Activated CD4-positive, alpha-beta T cell treated with anti-CD3 and anti-CD28 coated beads, Interleukin-2, amount 50 U/mL, for 16 hours (primary cell): ENCODE measurements around the gene ATRNL1.
"Not testable (repeated sequence)": the region's sequence is repeated elsewhere in the genome, so short reads cannot be mapped to it uniquely, and the experiment has no call there.

Experiments
- DNase-seq: peaks from one replicate; pipeline ENCODE4 v3.0.0-alpha.2; 2020

The ATRNL1 gene

DNA sequence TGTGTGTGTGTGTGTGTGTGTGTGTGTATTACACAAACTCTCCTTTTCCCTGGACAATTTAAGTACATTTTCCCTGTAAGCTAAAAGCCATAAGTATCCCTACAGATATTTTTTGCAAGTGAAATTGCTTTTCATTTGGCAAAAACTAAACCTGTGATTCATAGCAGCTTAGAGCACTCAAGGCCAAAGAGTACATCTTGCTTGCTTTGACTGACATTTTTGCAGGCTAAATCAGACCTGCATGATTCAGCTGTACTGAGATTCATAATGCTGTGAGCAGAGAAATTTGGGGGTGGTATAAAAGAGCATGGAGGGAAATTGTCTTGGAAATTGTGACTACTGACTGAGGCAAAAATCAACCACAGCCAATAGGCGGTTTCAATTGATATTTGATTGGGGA, 679.4 kb downstream of the ATRNL1 start:
- DNase-seq, result no peak

DNA sequence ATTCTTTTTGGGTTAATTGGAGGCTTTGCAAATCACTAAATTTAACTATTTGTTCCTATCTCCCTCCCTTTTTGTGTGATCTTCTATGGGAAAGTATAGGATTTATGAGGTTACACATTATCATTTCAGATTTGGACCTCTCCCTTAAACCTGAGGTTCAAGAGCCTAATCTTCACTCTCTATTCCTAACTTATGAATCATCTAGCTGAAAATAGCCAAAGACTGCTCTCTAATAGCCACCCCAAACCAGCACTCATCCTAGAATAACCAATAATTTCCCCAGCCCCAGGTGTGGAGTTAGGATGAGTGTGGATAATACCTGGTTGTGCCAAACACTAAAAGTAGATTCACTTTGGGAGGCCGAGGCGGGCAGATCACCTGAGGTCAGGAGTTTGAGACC, 680.7 kb downstream of the ATRNL1 start:
- DNase-seq, result no peak

DNA sequence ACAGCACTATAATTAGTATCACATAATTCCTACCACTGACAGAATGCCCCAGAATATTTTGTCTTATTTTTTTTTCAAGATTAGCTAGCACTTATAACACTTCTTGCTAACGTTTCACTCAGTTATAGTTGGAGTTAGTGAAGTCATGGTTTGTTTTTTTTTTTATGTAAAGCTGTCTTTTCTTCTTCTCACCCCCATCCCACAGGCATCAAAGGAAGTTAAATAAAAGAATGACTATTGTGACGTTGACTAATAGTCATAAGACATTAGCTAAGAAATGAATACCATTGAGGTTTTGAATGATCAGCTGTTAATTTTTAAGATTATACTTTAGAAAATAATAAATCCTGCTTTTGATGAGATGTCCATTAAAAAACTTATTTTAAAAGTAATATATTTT, 681.6 kb downstream of the ATRNL1 start:
- DNase-seq, result no peak

GRCh38 chr10:115777646-115778045, 684.5 kb downstream of the ATRNL1 start:
- no peak for DNase-seq

GRCh38 chr10:115790220-115790619, 697.1 kb downstream of the ATRNL1 start:
- no peak for DNase-seq

- DNase-seq, result no peak
These were observed 702.8 kb downstream of the ATRNL1 start for GRCh38 chr10:115795964-115796363.

- DNase-seq, result no peak
These were observed 708.3 kb downstream of the ATRNL1 start for GRCh38 chr10:115801457-115801856.

- no peak for DNase-seq
These were observed 708.8 kb downstream of the ATRNL1 start for GRCh38 chr10:115801992-115802391.

- DNase-seq, result no peak
These were observed 709.7 kb downstream of the ATRNL1 start for GRCh38 chr10:115802911-115803310.

- no peak for DNase-seq
These were observed 721.4 kb downstream of the ATRNL1 start for GRCh38 chr10:115814542-115814941.

GRCh38 chr10:115818012-115818411, 724.8 kb downstream of the ATRNL1 start:
- DNase-seq, result no peak

- DNase-seq, result no peak
These were observed 733.2 kb downstream of the ATRNL1 start for GRCh38 chr10:115826396-115826795.

DNA sequence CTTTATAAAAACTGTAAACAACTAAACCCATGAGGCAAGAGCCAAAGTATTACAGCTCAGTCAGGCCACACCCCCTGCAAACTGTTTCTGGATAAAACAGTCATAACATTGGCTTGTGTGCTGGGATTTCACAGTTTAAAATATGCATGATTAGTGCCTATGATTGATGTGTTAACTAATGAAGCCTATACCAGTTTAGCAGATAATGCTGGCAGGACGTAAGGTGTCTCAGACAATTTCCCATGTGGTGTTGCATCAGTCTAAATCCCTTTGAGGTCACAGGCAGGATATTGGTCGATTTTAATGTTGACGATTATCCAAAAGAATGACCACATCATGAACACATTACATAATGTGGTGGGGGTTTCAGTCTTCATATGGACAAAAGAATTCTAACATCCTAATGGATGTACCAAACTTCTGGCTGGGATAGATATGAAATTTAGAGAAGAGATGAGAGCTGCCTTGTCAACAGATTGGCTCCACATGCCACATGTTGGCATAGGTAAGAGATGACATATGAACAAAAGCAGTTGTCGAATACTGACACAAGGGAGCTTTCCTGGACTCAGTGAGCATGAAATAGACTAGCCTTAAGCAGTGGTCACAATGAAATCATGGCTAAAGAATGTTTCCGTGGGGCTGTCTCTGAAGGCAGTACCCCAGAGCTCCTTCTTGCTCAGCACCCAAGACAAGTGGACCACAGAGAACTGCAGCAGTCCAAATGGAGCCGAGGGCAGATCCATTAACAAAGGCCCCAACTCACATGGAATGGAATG, 734.3 kb downstream of the ATRNL1 start:
- no peak for DNase-seq

DNA sequence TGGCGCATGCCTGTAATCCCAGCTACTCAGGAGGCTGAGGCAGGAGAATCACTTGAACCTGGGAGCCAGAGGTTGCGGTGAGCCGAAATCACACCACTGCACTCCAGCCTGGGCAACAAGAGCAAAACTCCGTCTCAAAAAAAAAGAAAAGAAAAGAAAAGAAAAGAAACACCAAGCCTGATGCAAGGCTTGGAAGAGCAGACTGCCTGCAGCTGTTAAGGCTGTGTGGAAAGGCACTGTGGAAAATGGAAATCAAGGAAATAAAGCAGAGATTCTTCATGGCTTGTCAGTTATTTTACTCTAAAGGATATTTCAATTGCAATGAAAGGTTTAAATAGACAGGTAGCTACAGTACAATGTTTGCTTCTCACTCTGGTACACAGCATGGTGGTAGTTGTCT, 735.0 kb downstream of the ATRNL1 start:
- DNase-seq, result not testable (repeated sequence)

GRCh38 chr10:115829521-115830205, 736.5 kb downstream of the ATRNL1 start:
- DNase-seq, result no peak

GRCh38 chr10:115830265-115830970, 737.3 kb downstream of the ATRNL1 start:
- DNase-seq, result no peak

GRCh38 chr10:115831016-115831415, 737.9 kb downstream of the ATRNL1 start:
- DNase-seq, result no peak

DNA sequence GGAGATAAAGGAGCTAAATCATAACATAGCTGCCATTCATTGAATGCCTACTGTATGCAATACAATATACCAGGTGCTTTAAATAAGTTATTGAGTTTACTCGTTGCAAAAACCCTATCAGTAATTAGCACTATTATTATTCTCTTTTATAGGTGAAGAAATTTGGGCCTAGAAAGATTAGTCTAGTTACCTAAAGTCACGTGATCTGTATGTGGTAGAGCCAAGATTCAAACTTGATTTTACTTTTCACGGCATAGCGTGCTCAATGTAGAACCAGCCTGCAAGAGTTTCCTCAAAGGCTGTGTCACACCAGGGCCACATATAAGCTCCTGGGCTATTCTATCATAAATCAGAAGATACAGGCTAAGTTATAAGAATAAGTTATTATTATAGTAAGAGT, 740.0 kb downstream of the ATRNL1 start:
- no peak for DNase-seq

GRCh38 chr10:115844591-115844990, 751.4 kb downstream of the ATRNL1 start:
- no peak for DNase-seq

DNA sequence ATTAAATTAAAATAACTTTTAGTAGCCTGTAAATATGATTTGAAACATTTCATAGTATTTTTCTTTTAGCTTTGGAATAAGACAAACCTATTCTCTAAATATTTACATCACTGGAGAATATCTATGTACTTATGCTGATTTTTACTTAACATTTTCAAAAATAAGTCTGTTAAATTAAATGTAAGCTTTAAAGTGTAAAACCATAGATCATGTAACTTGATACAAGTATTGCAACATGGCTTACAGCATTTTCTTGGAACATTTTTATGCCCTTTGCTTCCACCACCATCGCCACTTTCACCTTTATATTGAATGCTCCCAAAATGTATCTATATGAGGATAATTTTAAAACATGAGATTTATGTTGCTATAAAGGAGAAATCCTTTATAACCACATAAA, 752.8 kb downstream of the ATRNL1 start:
- DNase-seq, result no peak

GRCh38 chr10:115846528-115846927, 753.4 kb downstream of the ATRNL1 start:
- DNase-seq, result no peak

DNA sequence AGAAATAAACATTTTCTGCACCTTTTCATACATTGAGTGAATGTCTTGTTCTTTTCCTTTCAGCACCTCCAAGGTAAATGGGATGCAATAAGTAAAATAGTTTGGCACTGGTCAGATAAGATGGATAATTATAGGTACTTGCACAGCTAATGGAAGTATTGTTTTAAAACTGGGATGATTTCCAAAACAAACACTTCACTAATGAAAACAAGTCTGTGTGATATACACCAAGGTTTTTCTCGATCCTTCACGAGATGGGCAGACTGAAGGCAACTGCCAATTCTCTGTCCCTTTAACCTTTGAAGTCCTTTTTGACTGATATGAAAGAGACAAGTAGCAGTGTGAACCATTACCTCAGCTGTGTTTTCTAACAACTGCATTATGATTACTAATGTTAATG, 756.0 kb downstream of the ATRNL1 start:
- no peak for DNase-seq

- DNase-seq, result no peak
These were observed 757.5 kb downstream of the ATRNL1 start for GRCh38 chr10:115850666-115851065.

DNA sequence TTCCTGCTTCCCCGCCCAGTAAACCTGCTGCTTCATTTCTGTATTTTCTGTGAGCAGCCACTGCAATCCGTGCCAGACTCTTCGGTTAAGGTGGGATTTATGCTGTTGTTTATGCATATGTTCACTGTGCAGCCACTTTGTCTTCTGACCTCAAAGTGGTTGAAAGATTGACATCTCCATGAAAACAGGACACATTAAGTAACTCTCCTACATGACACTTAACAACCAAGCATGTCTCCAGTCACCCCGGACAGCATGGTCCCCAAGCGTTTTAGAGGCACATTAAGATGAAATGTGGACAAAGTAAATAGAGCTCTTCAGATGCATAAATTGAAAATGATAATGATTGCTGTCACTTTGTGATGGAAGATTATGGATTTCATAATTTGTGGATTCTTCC, 758.5 kb downstream of the ATRNL1 start:
- DNase-seq, result no peak
